Ovary (tissue), 3 donors: Measurements from ENCODE around the gene METTL25.

Experiments used
- CTCF ChIP-seq, 3 donors: fragments of 450-650 bp in 2 of 3; fragments of 200-600 bp in 1 of 3; IDR thresholded peaks; one replicate each; pipeline versions ENCODE4 v1.5.1 to v1.8.0; 2016 to 2022; ENCODE audit warnings: antibody characterized with exemption in 3 of 3, mild to moderate bottlenecking in 1 of 3
- POLR2A ChIP-seq: fragments of 450-650 bp; IDR thresholded peaks from one replicate; pipeline ENCODE4 v1.6.1; 2017; ENCODE audit warnings: antibody characterized with exemption, mild to moderate bottlenecking, moderate library complexity
- donor health status: DM: no; HTN: no; CAD: no.

GRCh38 chr12:82436354-82436753 is 78.0 kb downstream of the METTL25 start:
- TF ChIP-seq CTCF (IDR thresholded peaks at IDR 0.05) (no peak), POLR2A (no peak)
